GM12878 (cell line): Measurements from ENCODE around the gene SYNGR1. TPM values are rescaled to one million over a fixed set of nuclear protein-coding genes. Genes with fewer than 3 reads are reported as not detected.

ENCODE experiments used
- ATAC-seq: fragments of 200-7000 bp; cut with Tn5 transposase; 3 replicates; pipeline ENCODE4 v1.9.1; 2020; ENCODE audit warnings: mild to moderate bottlenecking, moderate library complexity
- BruUV-seq: library from RNA; stranded (reverse); fragments of 400-500 nt; replicated peaks from 2 replicates; lab custom pipeline; 2021; lab: Mats Ljungman, UMichigan
- CTCF ChIA-PET: fragments of 300-600 bp; sonication (Branson Sonifier 250); formaldehyde crosslinking; extraction: SDS; loops from one replicate; lab custom pipeline; 2021; ENCODE audit warnings: inconsistent platforms; lab: Yijun Ruan, JAX
- POLR2A ChIA-PET: fragments of 350-600 bp; formaldehyde crosslinking; extraction: SDS; loops from one replicate; lab custom pipeline; 2021; ENCODE audit warnings: inconsistent platforms; lab: Charles Lee
- RAD21 ChIA-PET: fragments of 300-600 bp; sonication (Branson Sonifier 250); formaldehyde crosslinking; loops from one replicate; lab custom pipeline; 2023; ENCODE audit warnings: antibody characterized with exemption; ENCODE audit not compliant: unreplicated experiment; lab: Charles Lee
- SMC1A ChIA-PET: fragments of 300-600 bp; sonication (Branson Sonifier 250); formaldehyde crosslinking; loops from one replicate; lab custom pipeline; 2023; ENCODE audit not compliant: unreplicated experiment, uncharacterized antibody; lab: Charles Lee
- DNase-seq: peaks from one replicate; pipeline ENCODE4 v3.0.0-alpha.2; 2011; ENCODE audit warnings: low read depth, low spot score
- FAIRE-seq: peaks from 3 replicates; lab custom pipeline; 2011; peaks lifted over from hg19 to GRCh38; lab: Jason Lieb, UNC
- H2AFZ ChIP-seq: 2 replicates; pipeline ENCODE4 v1.6.0; 2011; ENCODE audit warnings: low read depth, low read length, control low read depth; ENCODE audit not compliant: control insufficient read depth
- H3K27ac ChIP-seq: 2 replicates; pipeline ENCODE4 v1.5.1; 2011; ENCODE audit warnings: control low read depth; ENCODE audit not compliant: control insufficient read depth, insufficient read depth
- H3K27me3 ChIP-seq, 2 experiments: replicated peaks in 1 of 2; 2 replicates each; pipeline versions ENCODE4 v1.6.0 to v1.6.1; 2011; ENCODE audit warnings: low read length in 1 of 2; ENCODE audit not compliant: control insufficient read depth in 2 of 2, insufficient read depth in 2 of 2
- H3K36me3 ChIP-seq, 2 experiments: 2 replicates each; pipeline ENCODE4 v1.5.1; 2011; ENCODE audit warnings: low read length in 1 of 2; ENCODE audit not compliant: control insufficient read depth in 2 of 2, insufficient read depth in 2 of 2
- H3K4me1 ChIP-seq: 2 replicates; pipeline ENCODE4 v1.6.1; 2011; ENCODE audit warnings: mild to moderate bottlenecking, low read length, moderate library complexity, mixed read lengths; ENCODE audit not compliant: control insufficient read depth, insufficient read depth
- H3K4me2 ChIP-seq: 2 replicates; pipeline ENCODE4 v1.6.0; 2011; ENCODE audit warnings: control low read depth; ENCODE audit not compliant: control insufficient read depth, insufficient read depth
- H3K4me3 ChIP-seq: fragments of 200-600 bp; sonication (generic); 2 replicates; pipeline ENCODE4 v1.5.1; 2016
- H3K79me2 ChIP-seq: 2 replicates; pipeline ENCODE4 v1.6.0; 2011; ENCODE audit warnings: low read length; ENCODE audit not compliant: control insufficient read depth, insufficient read depth
- H3K9ac ChIP-seq: 2 replicates; pipeline ENCODE4 v1.8.0; 2011; ENCODE audit warnings: low read length, control low read depth, mixed read lengths; ENCODE audit not compliant: control insufficient read depth, insufficient read depth
- H3K9me3 ChIP-seq: replicated peaks from 3 replicates; pipeline ENCODE4 v1.5.1; 2011; ENCODE audit warnings: mild to moderate bottlenecking, low read length; ENCODE audit not compliant: control insufficient read depth, insufficient read depth
- H4K20me1 ChIP-seq: 2 replicates; pipeline ENCODE4 v1.6.0; 2011; ENCODE audit not compliant: control insufficient read depth, insufficient read depth
- CHD1 ChIP-seq: IDR thresholded peaks from 2 replicates; pipeline ENCODE4 v1.6.1; 2012; ENCODE audit warnings: low read depth, low read length, improper control_type of control experiment
- FOS ChIP-seq: IDR thresholded peaks from 3 replicates; pipeline ENCODE4 v1.6.1; 2011; ENCODE audit warnings: borderline replicate concordance; ENCODE audit not compliant: insufficient read length; ENCODE audit errors: extremely low read depth
- GABPA ChIP-seq: IDR thresholded peaks from 2 replicates; pipeline ENCODE4 v1.6.1; 2014; ENCODE audit warnings: antibody characterized with exemption, low read depth, mild to moderate bottlenecking, inconsistent platforms
- HDAC6 ChIP-seq: fragments of 200-600 bp; sonication (generic); IDR thresholded peaks from one replicate; pipeline ENCODE4 v1.8.0; 2017; ENCODE audit warnings: antibody characterized with exemption; ENCODE audit not compliant: unreplicated experiment
- IKZF2 ChIP-seq, 2 experiments: fragments of 450-650 bp; IDR thresholded peaks; 2 replicates each; pipeline ENCODE4 v1.6.1; 2017; ENCODE audit warnings: mild to moderate bottlenecking in 2 of 2, moderate library complexity in 2 of 2
- MYC ChIP-seq: IDR thresholded peaks from 2 replicates; pipeline ENCODE4 v1.6.1; 2011; ENCODE audit warnings: mild to moderate bottlenecking, low read length, moderate library complexity, inconsistent platforms; ENCODE audit not compliant: insufficient read depth, insufficient replicate concordance, insufficient read length, severe bottlenecking
- NBN ChIP-seq: fragments of 450-650 bp; IDR thresholded peaks from 2 replicates; pipeline ENCODE4 v1.6.1; 2016
- POLR2AphosphoS5 ChIP-seq: IDR thresholded peaks from 2 replicates; pipeline ENCODE4 v1.6.1; 2011; ENCODE audit warnings: mild to moderate bottlenecking, low read length, inconsistent platforms
- RBBP5 ChIP-seq: fragments of 200-600 bp; sonication (generic); conservative IDR thresholded peaks from 2 replicates; pipeline ENCODE4 v1.6.1; 2016
- WGBS: methylation state at CpG from one replicate; pipeline ENCODE4 v1.1.6; 2016; ENCODE audit warnings: low lambda C conversion rate; ENCODE audit not compliant: insufficient replicate concordance, insufficient coverage; ENCODE audit errors: missing lambda C conversion rate; 5-methylcytosine and 5-hydroxymethylcytosine counted together
- in situ Hi-C: fragments of 300-500 bp; cut with MboI; formaldehyde crosslinking; loops from 9 replicates; pipeline ENCODE4 v1.14.3; 2018; ENCODE audit warnings: mixed read lengths
- intact Hi-C: fragments of 100-400 bp; cut with micrococcal nuclease; formaldehyde crosslinking; loops from one replicate; pipeline ENCODE4 v1.14.2; 2022; ENCODE audit not compliant: unreplicated experiment
- polyA plus RNA-seq, 11 experiments: library from polyadenylated mRNA; depleted of rRNA in 4 of 11; unstranded in 6 of 11; stranded (reverse) in 5 of 11; fragments of >200 nt; fragmentation: Nextera tagmentation in 4 of 11; fragmentation: Illumina TruSeq in 1 of 11; extraction: Ambion mirVana in 4 of 11; extraction: Trizol in 1 of 11; gene quantifications; 1 replicate in 1 of 11; 2 replicates in 10 of 11; pipeline versions ENCODE4 v1.2.1 to v1.2.3, GENCODE V29; 2011 to 2016; ENCODE audit warnings: inconsistent platforms in 2 of 11, missing spikeins in 2 of 11, low read depth in 1 of 11
- total RNA-seq, 4 experiments: library from RNA; depleted of rRNA in 3 of 4; stranded (reverse); fragments of >200 nt in 3 of 4; fragmentation: Illumina TruSeq in 1 of 4; extraction: Trizol in 1 of 4; gene quantifications; 2 replicates each; pipeline versions ENCODE4 v1.2.1 to v1.2.3, GENCODE V29; 2013 to 2021
- TF ChIP-seq, protein P1 (sequence below): fragments of 450-650 bp; IDR thresholded peaks from 2 replicates; pipeline ENCODE4 v1.6.1; 2017; ENCODE audit warnings: mild to moderate bottlenecking, moderate library complexity
- TF ChIP-seq, protein P2 (sequence below): IDR thresholded peaks from 2 replicates; pipeline ENCODE4 v1.6.1; 2012; ENCODE audit warnings: improper control_type of control experiment, low read depth, low read length; ENCODE audit not compliant: insufficient replicate concordance
- TF ChIP-seq, protein P3 (sequence below): fragments of 150-350 bp; IDR thresholded peaks from 2 replicates; pipeline ENCODE4 v1.6.1; 2016; ENCODE audit warnings: low read depth, low read length

Gene SYNGR1
- total and polyA plus RNA-seq, 10 of the 15 experiments (the other 5 are each of a cell fraction or from before 2014, with no cell fraction given): 0.87 to 9.2 (median 3.5) TPM

DNA sequence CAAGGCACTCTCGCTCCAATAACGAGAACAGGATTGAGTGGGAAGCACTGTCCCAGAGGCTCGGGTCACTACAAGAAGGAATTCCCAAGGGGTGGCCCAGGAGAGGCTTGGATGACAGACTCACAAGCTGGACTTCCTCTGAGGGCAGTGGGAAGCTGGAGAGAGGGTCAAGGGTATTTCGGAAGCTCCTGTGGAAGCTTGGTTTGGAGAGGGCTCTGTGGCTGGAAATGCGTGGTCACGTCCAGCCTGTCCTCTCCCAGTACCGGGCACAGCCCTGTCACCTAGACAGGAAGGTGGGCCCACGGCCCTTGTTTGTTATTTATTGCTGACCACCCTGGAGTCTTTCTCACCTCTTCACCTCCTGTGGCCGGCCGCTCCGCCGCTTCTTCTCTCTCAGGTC is 5.3 kb downstream of the SYNGR1 start:
- Histone ChIP-seq H3K9me3 (no peaks in the 10 kb centered on the region), H3K27ac (no peak overlapping the region), H3K4me3 (no peak overlapping the region), H2AFZ (no peak overlapping the region), H3K79me2 (no peaks in the 10 kb centered on the region), H3K27me3 (peaks cover 0 to 1% of the 10 kb centered on the region in 2 experiments; a peak in 1 of 4 replicates), H3K4me1 (no peaks in the 10 kb centered on the region; the same call in 1 of the 2 replicates), H3K4me2 (no peak overlapping the region), H4K20me1 (no peaks in the 10 kb centered on the region), H3K36me3 (no peaks in the 10 kb centered on the region), H3K9ac (no peak overlapping the region)
- intact Hi-C loops (no loop called here), in situ Hi-C loops (no loop called here)
- ChIA-PET POLR2A (no interaction called here), RAD21 (no interaction called here), CTCF (interaction anchor here (1.5 to 4.3 kb wide), 3 partner anchors 12 to 24 kb away, joined by 3 to 20 read pairs (median 5); no protein-coding TSS in a partner anchor), SMC1A (interaction anchor here (1.9 kb wide), 1 partner anchor 12 kb away, joined by 9 read pairs; no protein-coding TSS in a partner anchor)
- FAIRE-seq (no peak), DNase-seq (no peak), ATAC-seq (no peak)
- WGBS: 64% methylated on average over 12 of the region's 12 CpGs
- no TSS peak for BruUV-seq
- TF ChIP-seq RBBP5 (no peak), NBN (no peak), CHD1 (no peak), GABPA (no peak), FOS (no peak), POLR2AphosphoS5 (no peak), HDAC6 (no peak), IKZF2 (IDR thresholded peaks at IDR 0.05) (no peak), MYC (no peak)
- TF ChIP-seq, protein P1, sequence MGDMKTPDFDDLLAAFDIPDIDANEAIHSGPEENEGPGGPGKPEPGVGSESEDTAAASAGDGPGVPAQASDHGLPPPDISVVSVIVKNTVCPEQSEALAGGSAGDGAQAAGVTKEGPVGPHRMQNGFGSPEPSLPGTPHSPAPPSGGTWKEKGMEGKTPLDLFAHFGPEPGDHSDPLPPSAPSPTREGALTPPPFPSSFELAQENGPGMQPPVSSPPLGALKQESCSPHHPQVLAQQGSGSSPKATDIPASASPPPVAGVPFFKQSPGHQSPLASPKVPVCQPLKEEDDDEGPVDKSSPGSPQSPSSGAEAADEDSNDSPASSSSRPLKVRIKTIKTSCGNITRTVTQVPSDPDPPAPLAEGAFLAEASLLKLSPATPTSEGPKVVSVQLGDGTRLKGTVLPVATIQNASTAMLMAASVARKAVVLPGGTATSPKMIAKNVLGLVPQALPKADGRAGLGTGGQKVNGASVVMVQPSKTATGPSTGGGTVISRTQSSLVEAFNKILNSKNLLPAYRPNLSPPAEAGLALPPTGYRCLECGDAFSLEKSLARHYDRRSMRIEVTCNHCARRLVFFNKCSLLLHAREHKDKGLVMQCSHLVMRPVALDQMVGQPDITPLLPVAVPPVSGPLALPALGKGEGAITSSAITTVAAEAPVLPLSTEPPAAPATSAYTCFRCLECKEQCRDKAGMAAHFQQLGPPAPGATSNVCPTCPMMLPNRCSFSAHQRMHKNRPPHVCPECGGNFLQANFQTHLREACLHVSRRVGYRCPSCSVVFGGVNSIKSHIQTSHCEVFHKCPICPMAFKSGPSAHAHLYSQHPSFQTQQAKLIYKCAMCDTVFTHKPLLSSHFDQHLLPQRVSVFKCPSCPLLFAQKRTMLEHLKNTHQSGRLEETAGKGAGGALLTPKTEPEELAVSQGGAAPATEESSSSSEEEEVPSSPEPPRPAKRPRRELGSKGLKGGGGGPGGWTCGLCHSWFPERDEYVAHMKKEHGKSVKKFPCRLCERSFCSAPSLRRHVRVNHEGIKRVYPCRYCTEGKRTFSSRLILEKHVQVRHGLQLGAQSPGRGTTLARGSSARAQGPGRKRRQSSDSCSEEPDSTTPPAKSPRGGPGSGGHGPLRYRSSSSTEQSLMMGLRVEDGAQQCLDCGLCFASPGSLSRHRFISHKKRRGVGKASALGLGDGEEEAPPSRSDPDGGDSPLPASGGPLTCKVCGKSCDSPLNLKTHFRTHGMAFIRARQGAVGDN: no peak
- TF ChIP-seq, protein P2, sequence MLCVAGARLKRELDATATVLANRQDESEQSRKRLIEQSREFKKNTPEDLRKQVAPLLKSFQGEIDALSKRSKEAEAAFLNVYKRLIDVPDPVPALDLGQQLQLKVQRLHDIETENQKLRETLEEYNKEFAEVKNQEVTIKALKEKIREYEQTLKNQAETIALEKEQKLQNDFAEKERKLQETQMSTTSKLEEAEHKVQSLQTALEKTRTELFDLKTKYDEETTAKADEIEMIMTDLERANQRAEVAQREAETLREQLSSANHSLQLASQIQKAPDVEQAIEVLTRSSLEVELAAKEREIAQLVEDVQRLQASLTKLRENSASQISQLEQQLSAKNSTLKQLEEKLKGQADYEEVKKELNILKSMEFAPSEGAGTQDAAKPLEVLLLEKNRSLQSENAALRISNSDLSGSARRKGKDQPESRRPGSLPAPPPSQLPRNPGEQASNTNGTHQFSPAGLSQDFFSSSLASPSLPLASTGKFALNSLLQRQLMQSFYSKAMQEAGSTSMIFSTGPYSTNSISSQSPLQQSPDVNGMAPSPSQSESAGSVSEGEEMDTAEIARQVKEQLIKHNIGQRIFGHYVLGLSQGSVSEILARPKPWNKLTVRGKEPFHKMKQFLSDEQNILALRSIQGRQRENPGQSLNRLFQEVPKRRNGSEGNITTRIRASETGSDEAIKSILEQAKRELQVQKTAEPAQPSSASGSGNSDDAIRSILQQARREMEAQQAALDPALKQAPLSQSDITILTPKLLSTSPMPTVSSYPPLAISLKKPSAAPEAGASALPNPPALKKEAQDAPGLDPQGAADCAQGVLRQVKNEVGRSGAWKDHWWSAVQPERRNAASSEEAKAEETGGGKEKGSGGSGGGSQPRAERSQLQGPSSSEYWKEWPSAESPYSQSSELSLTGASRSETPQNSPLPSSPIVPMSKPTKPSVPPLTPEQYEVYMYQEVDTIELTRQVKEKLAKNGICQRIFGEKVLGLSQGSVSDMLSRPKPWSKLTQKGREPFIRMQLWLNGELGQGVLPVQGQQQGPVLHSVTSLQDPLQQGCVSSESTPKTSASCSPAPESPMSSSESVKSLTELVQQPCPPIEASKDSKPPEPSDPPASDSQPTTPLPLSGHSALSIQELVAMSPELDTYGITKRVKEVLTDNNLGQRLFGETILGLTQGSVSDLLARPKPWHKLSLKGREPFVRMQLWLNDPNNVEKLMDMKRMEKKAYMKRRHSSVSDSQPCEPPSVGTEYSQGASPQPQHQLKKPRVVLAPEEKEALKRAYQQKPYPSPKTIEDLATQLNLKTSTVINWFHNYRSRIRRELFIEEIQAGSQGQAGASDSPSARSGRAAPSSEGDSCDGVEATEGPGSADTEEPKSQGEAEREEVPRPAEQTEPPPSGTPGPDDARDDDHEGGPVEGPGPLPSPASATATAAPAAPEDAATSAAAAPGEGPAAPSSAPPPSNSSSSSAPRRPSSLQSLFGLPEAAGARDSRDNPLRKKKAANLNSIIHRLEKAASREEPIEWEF: no peak
- TF ChIP-seq, protein P3, sequence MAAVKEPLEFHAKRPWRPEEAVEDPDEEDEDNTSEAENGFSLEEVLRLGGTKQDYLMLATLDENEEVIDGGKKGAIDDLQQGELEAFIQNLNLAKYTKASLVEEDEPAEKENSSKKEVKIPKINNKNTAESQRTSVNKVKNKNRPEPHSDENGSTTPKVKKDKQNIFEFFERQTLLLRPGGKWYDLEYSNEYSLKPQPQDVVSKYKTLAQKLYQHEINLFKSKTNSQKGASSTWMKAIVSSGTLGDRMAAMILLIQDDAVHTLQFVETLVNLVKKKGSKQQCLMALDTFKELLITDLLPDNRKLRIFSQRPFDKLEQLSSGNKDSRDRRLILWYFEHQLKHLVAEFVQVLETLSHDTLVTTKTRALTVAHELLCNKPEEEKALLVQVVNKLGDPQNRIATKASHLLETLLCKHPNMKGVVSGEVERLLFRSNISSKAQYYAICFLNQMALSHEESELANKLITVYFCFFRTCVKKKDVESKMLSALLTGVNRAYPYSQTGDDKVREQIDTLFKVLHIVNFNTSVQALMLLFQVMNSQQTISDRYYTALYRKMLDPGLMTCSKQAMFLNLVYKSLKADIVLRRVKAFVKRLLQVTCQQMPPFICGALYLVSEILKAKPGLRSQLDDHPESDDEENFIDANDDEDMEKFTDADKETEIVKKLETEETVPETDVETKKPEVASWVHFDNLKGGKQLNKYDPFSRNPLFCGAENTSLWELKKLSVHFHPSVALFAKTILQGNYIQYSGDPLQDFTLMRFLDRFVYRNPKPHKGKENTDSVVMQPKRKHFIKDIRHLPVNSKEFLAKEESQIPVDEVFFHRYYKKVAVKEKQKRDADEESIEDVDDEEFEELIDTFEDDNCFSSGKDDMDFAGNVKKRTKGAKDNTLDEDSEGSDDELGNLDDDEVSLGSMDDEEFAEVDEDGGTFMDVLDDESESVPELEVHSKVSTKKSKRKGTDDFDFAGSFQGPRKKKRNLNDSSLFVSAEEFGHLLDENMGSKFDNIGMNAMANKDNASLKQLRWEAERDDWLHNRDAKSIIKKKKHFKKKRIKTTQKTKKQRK: no peak
